IMR-90 (cell line): ENCODE results near the gene GALNT17.

Source experiments
- BHLHE40 ChIP-seq: fragments of 150-350 bp; IDR thresholded peaks from 2 replicates; pipeline ENCODE4 v1.6.1; 2016; ENCODE audit warnings: mild to moderate bottlenecking, low read depth, low read length
- CEBPB ChIP-seq: IDR thresholded peaks from 2 replicates; pipeline ENCODE4 v1.6.1; 2012; ENCODE audit warnings: low read depth, low read length, improper control_type of control experiment
- CHD1 ChIP-seq: IDR thresholded peaks from 2 replicates; pipeline ENCODE4 v1.6.1; 2012; ENCODE audit warnings: low read depth, low read length, improper control_type of control experiment
- MAFK ChIP-seq: IDR thresholded peaks from 2 replicates; pipeline ENCODE4 v1.6.1; 2012; ENCODE audit warnings: low read depth, low read length, improper control_type of control experiment
- MAZ ChIP-seq: IDR thresholded peaks from 2 replicates; pipeline ENCODE4 v1.6.1; 2012; ENCODE audit warnings: low read depth, mild to moderate bottlenecking, low read length, improper control_type of control experiment, moderate library complexity, borderline replicate concordance
- POLR2A ChIP-seq: IDR thresholded peaks from 2 replicates; pipeline ENCODE4 v1.6.1; 2012; ENCODE audit warnings: mild to moderate bottlenecking, low read depth, low read length
- RAD21 ChIP-seq: IDR thresholded peaks from 2 replicates; pipeline ENCODE4 v1.6.1; 2012; ENCODE audit warnings: low read length, improper control_type of control experiment
- RCOR1 ChIP-seq: IDR thresholded peaks from 2 replicates; pipeline ENCODE4 v1.6.1; 2012; ENCODE audit warnings: mild to moderate bottlenecking, low read length, improper control_type of control experiment; ENCODE audit not compliant: insufficient replicate concordance
- RFX5 ChIP-seq: IDR thresholded peaks from 2 replicates; pipeline ENCODE4 v1.8.0; 2012; ENCODE audit warnings: low read depth, mild to moderate bottlenecking, low read length, moderate library complexity
- SMC3 ChIP-seq: fragments of 150-350 bp; IDR thresholded peaks from 2 replicates; pipeline ENCODE4 v1.6.1; 2016; ENCODE audit warnings: low read depth, mild to moderate bottlenecking, antibody characterized with exemption, low read length, moderate library complexity
- TF ChIP-seq, protein P1 (sequence below): conservative IDR thresholded peaks from 2 replicates; pipeline ENCODE4 v1.5.1; 2012; ENCODE audit warnings: mild to moderate bottlenecking, low read depth, low read length, improper control_type of control experiment
- TF ChIP-seq, protein P2 (sequence below): fragments of 150-350 bp; IDR thresholded peaks from 2 replicates; pipeline ENCODE4 v1.6.1; 2017; ENCODE audit warnings: mild to moderate bottlenecking, antibody characterized with exemption, low read length, low read depth
- TF ChIP-seq, protein P3 (sequence below): fragments of 150-350 bp; IDR thresholded peaks from 2 replicates; pipeline ENCODE4 v1.6.1; 2016; ENCODE audit warnings: low read depth, mild to moderate bottlenecking, low read length, moderate library complexity, borderline replicate concordance

DNA sequence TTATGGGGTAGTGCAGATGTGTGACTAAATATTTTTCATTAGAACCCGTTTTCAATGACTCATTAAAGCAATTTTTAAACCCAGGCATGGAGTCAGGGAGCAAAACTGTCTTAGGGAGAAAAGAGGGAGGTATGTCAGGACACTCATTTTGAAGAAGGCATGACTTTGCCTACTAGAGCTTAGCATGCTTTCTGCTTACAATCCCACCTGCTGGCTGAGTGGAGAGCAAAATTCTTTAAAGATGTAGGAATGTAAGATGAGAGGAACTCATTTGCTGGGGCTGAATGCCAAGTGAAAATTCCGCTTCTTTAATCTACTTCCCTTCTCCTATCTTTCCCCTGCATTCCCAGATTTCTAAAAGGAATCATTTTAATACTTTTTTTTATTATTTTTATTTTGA is 232.6 kb downstream of the GALNT17 start:
- TF ChIP-seq SMC3 (no peak), CHD1 (no peak), BHLHE40 (no peak), CEBPB (no peak), RAD21 (no peak), RCOR1 (no peak), POLR2A (no peak), RFX5 (no peak), MAFK (no peak), MAZ (no peak)
- TF ChIP-seq, protein P1, sequence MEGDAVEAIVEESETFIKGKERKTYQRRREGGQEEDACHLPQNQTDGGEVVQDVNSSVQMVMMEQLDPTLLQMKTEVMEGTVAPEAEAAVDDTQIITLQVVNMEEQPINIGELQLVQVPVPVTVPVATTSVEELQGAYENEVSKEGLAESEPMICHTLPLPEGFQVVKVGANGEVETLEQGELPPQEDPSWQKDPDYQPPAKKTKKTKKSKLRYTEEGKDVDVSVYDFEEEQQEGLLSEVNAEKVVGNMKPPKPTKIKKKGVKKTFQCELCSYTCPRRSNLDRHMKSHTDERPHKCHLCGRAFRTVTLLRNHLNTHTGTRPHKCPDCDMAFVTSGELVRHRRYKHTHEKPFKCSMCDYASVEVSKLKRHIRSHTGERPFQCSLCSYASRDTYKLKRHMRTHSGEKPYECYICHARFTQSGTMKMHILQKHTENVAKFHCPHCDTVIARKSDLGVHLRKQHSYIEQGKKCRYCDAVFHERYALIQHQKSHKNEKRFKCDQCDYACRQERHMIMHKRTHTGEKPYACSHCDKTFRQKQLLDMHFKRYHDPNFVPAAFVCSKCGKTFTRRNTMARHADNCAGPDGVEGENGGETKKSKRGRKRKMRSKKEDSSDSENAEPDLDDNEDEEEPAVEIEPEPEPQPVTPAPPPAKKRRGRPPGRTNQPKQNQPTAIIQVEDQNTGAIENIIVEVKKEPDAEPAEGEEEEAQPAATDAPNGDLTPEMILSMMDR, result no peak
- TF ChIP-seq, protein P2, sequence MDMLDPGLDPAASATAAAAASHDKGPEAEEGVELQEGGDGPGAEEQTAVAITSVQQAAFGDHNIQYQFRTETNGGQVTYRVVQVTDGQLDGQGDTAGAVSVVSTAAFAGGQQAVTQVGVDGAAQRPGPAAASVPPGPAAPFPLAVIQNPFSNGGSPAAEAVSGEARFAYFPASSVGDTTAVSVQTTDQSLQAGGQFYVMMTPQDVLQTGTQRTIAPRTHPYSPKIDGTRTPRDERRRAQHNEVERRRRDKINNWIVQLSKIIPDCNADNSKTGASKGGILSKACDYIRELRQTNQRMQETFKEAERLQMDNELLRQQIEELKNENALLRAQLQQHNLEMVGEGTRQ, result no peak
- TF ChIP-seq, protein P3, sequence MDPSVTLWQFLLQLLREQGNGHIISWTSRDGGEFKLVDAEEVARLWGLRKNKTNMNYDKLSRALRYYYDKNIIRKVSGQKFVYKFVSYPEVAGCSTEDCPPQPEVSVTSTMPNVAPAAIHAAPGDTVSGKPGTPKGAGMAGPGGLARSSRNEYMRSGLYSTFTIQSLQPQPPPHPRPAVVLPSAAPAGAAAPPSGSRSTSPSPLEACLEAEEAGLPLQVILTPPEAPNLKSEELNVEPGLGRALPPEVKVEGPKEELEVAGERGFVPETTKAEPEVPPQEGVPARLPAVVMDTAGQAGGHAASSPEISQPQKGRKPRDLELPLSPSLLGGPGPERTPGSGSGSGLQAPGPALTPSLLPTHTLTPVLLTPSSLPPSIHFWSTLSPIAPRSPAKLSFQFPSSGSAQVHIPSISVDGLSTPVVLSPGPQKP, result no peak
